ENCODE results near the gene HOXB9.

Gene HOXB9

GRCh38 chr17:48611681-48612455 lies 14.3 kb downstream of the HOXB9 start:
- no peak for DNase-seq (ENCODE audit: low read depth in 1 of 2, low spot score in 1 of 2)

- no peak for DNase-seq (ENCODE audit: low read depth in 1 of 2, low spot score in 1 of 2)
These were observed 14.9 kb downstream of the HOXB9 start for GRCh38 chr17:48611213-48611612.

- no peak for DNase-seq (ENCODE audit: low read depth in 1 of 2, low spot score in 1 of 2)
These were observed 15.6 kb downstream of the HOXB9 start, which contains the start of gene HOXB7 for GRCh38 chr17:48610282-48611211. Gene HOXB7 (minus strand): TSS chr17:48611017. CDS start chr17:48610918, 99 bp downstream.

- DNase-seq (ENCODE audit: low read depth in 1 of 2, low spot score in 1 of 2) = no peak
These were observed 16.3 kb downstream of the HOXB9 start for GRCh38 chr17:48609759-48610281.

- DNase-seq (ENCODE audit: low read depth in 1 of 2, low spot score in 1 of 2) = no peak
These were observed 17.1 kb downstream of the HOXB9 start for GRCh38 chr17:48609033-48609432.

GRCh38 chr17:48608494-48608834 lies 17.7 kb downstream of the HOXB9 start:
- DNase-seq (ENCODE audit: low read depth in 1 of 2, low spot score in 1 of 2) = no peak

GRCh38 chr17:48606892-48607614 lies 19.1 kb downstream of the HOXB9 start:
- no peak for DNase-seq (ENCODE audit: low read depth in 1 of 2, low spot score in 1 of 2)

- DNase-seq (ENCODE audit: low read depth in 1 of 2, low spot score in 1 of 2) = no peak
These were observed 19.9 kb downstream of the HOXB9 start for GRCh38 chr17:48605991-48606891.

- DNase-seq (ENCODE audit: low read depth in 1 of 2, low spot score in 1 of 2) = no peak
These were observed 20.7 kb downstream of the HOXB9 start for GRCh38 chr17:48605409-48605919.

GRCh38 chr17:48604770-48605329 lies 21.3 kb downstream of the HOXB9 start, which contains the start of gene HOXB6:
Gene HOXB6 (minus strand): TSS chr17:48604986. CDS start chr17:48598150, 6,836 bp downstream.
- no peak for DNase-seq (ENCODE audit: low read depth in 1 of 2, low spot score in 1 of 2)

GRCh38 chr17:48603959-48604769 lies 22.0 kb downstream of the HOXB9 start:
- no peak for DNase-seq (ENCODE audit: low read depth in 1 of 2, low spot score in 1 of 2)

- DNase-seq (ENCODE audit: low read depth in 1 of 2, low spot score in 1 of 2) = no peak
These were observed 24.4 kb downstream of the HOXB9 start for GRCh38 chr17:48601539-48602425.

- DNase-seq (ENCODE audit: low read depth in 1 of 2, low spot score in 1 of 2) = no peak
These were observed 25.0 kb downstream of the HOXB9 start for GRCh38 chr17:48601207-48601538.

GRCh38 chr17:48600244-48601098 lies 25.7 kb downstream of the HOXB9 start:
- DNase-seq (ENCODE audit: low read depth in 1 of 2, low spot score in 1 of 2) = no peak

GRCh38 chr17:48599354-48599753 lies 26.8 kb downstream of the HOXB9 start:
- DNase-seq (ENCODE audit: low read depth in 1 of 2, low spot score in 1 of 2) = no peak

GRCh38 chr17:48598736-48599135 lies 27.4 kb downstream of the HOXB9 start:
- no peak for DNase-seq (ENCODE audit: low read depth in 1 of 2, low spot score in 1 of 2)

Data from activated T-helper 1 cell treated with anti-CD3 and anti-CD28 coated beads, Interleukin-2, amount 50 U/mL, for 16 hours (primary cell).